Measurements from ENCODE around the gene RBMXL2. TPM values are rescaled to one million over a fixed set of nuclear protein-coding genes. Genes with fewer than 3 reads are reported as not detected.

RBMXL2 gene
- total RNA-seq: not detected

- H3K9me3 ChIP-seq (ENCODE audit: low read depth, low read length): no peaks in the 10 kb centered on the region
- no peak within 1 kb of the TSS for H3K4me3 ChIP-seq (ENCODE audit: low read length)
- peaks cover 7% of the 10 kb centered on the region for H3K27me3 ChIP-seq (ENCODE audit: insufficient read depth, low read length)
- no peaks in the 10 kb centered on the region for H3K4me1 ChIP-seq (ENCODE audit: insufficient read depth, low read length)
Observed at GRCh38 chr11:7088921-7089320, at the start of gene RBMXL2. RBMXL2 (plus strand) TSS chr11:7088998; CDS start chr11:7089121, 123 bp downstream.

GRCh38 chr11:7046474-7047175 is 42.2 kb upstream of the RBMXL2 start:
- Histone ChIP-seq H3K9me3 (ENCODE audit: low read depth, low read length) (no peaks in the 10 kb centered on the region), H3K27me3 (ENCODE audit: insufficient read depth, low read length) (no peaks in the 10 kb centered on the region), H3K4me3 (ENCODE audit: low read length) (no peak overlapping the region)

GRCh38 chr11:7050191-7050590 is 38.6 kb upstream of the RBMXL2 start:
- Histone ChIP-seq H3K9me3 (ENCODE audit: low read depth, low read length) (no peaks in the 10 kb centered on the region), H3K4me1 (ENCODE audit: insufficient read depth, low read length) (no peaks in the 10 kb centered on the region), H3K27me3 (ENCODE audit: insufficient read depth, low read length) (no peaks in the 10 kb centered on the region), H3K4me3 (ENCODE audit: low read length) (no peak overlapping the region)

More at GRCh38 chr11:7046474-7047175, 42.2 kb upstream of the RBMXL2 start:
- no peaks in the 10 kb centered on the region for H3K4me1 ChIP-seq (ENCODE audit: insufficient read depth, low read length)

DNA sequence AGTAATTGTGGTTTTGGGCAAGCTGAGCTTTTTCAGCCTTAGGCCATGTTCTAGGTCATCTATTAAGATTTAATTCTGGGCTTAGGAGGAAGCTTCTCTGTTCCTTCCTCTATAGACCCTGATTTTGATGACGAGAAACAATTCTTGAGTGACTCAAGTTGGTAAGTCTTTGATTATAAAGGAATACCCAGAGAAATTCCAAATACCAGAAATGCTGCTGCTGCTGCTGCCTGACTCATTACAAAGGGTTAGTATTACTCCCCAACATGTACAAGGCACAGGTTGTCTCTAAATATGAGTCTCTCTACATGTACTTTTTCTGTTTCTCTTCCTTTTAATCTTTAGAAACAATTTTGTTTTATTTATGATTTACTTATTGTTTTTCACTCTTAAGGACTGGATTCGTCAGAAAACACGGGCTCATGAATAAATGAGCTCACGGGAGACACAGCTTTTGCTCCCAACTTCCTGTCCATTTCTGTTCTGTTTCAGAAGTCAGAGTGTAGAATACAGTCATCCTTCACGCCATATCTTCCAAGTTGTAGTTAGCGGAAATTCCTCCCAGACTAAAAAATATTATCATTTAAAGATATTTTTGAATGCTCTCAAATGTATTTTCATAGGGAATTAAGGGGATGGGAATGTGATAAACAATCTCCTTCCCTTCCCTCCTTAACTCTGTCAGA is 31.8 kb upstream of the RBMXL2 start:
- Histone ChIP-seq H3K9me3 (ENCODE audit: low read depth, low read length) (no peaks in the 10 kb centered on the region), H3K27me3 (ENCODE audit: insufficient read depth, low read length) (no peaks in the 10 kb centered on the region), H3K4me1 (ENCODE audit: insufficient read depth, low read length) (no peaks in the 10 kb centered on the region), H3K4me3 (ENCODE audit: low read length) (no peak overlapping the region)

GRCh38 chr11:7057641-7058040 is 31.2 kb upstream of the RBMXL2 start:
- H3K9me3 ChIP-seq (ENCODE audit: low read depth, low read length): no peaks in the 10 kb centered on the region
- H3K4me1 ChIP-seq (ENCODE audit: insufficient read depth, low read length): no peaks in the 10 kb centered on the region
- no peak overlapping the region for H3K4me3 ChIP-seq (ENCODE audit: low read length)
- no peaks in the 10 kb centered on the region for H3K27me3 ChIP-seq (ENCODE audit: insufficient read depth, low read length)

GRCh38 chr11:7060868-7061267 is 27.9 kb upstream of the RBMXL2 start:
- Histone ChIP-seq H3K4me1 (ENCODE audit: insufficient read depth, low read length) (no peaks in the 10 kb centered on the region), H3K4me3 (ENCODE audit: low read length) (no peak overlapping the region), H3K27me3 (ENCODE audit: insufficient read depth, low read length) (no peaks in the 10 kb centered on the region)

GRCh38 chr11:7062534-7062933 is 26.3 kb upstream of the RBMXL2 start:
- no peaks in the 10 kb centered on the region for H3K4me1 ChIP-seq (ENCODE audit: insufficient read depth, low read length)
- H3K4me3 ChIP-seq (ENCODE audit: low read length): no peak overlapping the region
- no peaks in the 10 kb centered on the region for H3K27me3 ChIP-seq (ENCODE audit: insufficient read depth, low read length)
- no peaks in the 10 kb centered on the region for H3K9me3 ChIP-seq (ENCODE audit: low read depth, low read length)

More at GRCh38 chr11:7060868-7061267, 27.9 kb upstream of the RBMXL2 start:
- no peaks in the 10 kb centered on the region for H3K9me3 ChIP-seq (ENCODE audit: low read depth, low read length)

DNA sequence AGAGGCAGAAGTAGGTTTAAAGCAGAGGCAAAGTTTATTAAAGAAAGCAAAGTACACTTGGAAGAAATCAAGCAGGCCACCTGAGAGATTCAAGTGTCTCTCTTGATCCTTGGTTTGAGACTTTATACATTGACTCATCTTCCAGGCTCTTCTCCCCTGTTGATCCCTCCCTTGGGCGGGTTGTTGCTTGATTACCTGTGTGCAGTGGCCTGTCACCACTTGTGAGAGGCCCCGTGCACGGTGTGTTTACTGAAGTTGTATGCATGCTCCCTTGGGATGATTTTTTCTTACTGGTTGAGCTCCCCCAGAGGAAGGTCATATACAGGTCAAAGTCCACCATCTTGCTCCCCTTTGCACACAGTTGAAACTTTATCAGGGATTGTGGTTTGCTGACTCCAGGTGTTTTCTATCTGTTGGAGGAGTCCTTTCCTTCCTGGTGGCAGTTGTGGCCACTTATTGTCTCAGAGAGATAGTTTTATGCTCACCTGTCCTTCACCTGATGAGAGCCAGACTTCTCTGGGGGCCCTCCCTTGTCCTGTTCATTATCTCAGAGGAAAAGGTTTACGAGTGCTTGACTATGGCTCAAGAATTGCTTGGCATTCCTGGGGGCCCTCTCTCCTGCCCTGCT is 16.3 kb upstream of the RBMXL2 start:
- H3K9me3 ChIP-seq (ENCODE audit: low read depth, low read length): no peaks in the 10 kb centered on the region
- no peaks in the 10 kb centered on the region for H3K4me1 ChIP-seq (ENCODE audit: insufficient read depth, low read length)
- no peak overlapping the region for H3K4me3 ChIP-seq (ENCODE audit: low read length)
- H3K27me3 ChIP-seq (ENCODE audit: insufficient read depth, low read length): no peaks in the 10 kb centered on the region

- Histone ChIP-seq H3K4me3 (ENCODE audit: low read length) (no peak overlapping the region), H3K4me1 (ENCODE audit: insufficient read depth, low read length) (no peaks in the 10 kb centered on the region), H3K9me3 (ENCODE audit: low read depth, low read length) (no peaks in the 10 kb centered on the region), H3K27me3 (ENCODE audit: insufficient read depth, low read length) (no peaks in the 10 kb centered on the region)
Observed at GRCh38 chr11:7077101-7077500, 11.7 kb upstream of the RBMXL2 start.

DNA sequence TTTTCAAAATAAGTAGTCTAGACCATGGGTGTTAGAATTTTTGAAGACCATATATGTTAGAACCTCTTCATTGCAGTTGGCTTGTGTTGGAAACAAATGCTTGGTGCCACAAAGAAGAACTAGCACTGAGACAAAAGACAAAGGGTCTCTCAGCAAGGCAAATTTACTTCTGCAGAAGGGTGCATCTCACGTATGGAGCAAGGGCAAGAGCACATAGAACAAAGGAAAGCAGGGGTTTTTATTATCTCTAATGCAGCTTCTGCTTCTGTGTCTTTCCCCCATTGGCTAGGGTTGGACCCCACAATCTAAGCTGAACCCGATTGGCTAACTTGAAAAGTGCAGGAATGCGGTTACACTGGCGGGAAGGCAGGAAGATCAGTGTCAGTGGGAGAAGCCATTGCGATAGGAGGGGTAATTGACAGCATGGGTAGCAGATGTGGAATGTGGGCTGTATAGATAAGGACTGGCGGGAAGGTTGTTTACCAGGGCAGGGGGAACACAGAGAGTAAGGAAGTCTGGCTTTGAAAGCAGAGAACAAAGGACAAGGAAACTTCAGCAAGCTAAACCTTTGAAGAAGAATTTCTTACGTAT is 9.2 kb upstream of the RBMXL2 start:
- no peaks in the 10 kb centered on the region for H3K27me3 ChIP-seq (ENCODE audit: insufficient read depth, low read length)
- no peaks in the 10 kb centered on the region for H3K4me1 ChIP-seq (ENCODE audit: insufficient read depth, low read length)
- H3K4me3 ChIP-seq (ENCODE audit: low read length): no peak overlapping the region
- H3K9me3 ChIP-seq (ENCODE audit: low read depth, low read length): no peaks in the 10 kb centered on the region

GRCh38 chr11:7080900-7081299 is 7.9 kb upstream of the RBMXL2 start:
- Histone ChIP-seq H3K27me3 (ENCODE audit: insufficient read depth, low read length) (no peaks in the 10 kb centered on the region), H3K4me1 (ENCODE audit: insufficient read depth, low read length) (no peaks in the 10 kb centered on the region), H3K9me3 (ENCODE audit: low read depth, low read length) (no peaks in the 10 kb centered on the region), H3K4me3 (ENCODE audit: low read length) (no peak overlapping the region)

DNA sequence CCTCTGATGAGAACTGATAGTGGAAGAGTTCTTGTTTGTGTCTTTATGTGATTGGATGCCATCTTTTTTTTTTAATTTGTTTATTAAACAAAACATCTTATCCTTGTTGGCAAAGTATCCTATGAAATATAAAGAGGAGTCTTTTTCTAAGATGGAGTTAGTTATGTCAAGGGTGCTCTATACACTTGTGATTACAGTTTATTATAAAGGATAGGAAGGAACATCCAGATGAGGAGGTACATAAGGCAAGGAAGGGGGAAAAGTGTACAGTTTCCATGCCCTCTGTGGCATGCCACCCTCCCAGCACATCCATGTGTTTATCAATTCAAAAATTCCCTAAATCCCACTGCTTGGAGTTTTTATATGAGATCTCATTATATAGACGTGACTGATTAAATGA is 7.4 kb upstream of the RBMXL2 start:
- Histone ChIP-seq H3K4me1 (ENCODE audit: insufficient read depth, low read length) (no peaks in the 10 kb centered on the region), H3K4me3 (ENCODE audit: low read length) (no peak overlapping the region), H3K27me3 (ENCODE audit: insufficient read depth, low read length) (no peaks in the 10 kb centered on the region), H3K9me3 (ENCODE audit: low read depth, low read length) (no peaks in the 10 kb centered on the region)

DNA sequence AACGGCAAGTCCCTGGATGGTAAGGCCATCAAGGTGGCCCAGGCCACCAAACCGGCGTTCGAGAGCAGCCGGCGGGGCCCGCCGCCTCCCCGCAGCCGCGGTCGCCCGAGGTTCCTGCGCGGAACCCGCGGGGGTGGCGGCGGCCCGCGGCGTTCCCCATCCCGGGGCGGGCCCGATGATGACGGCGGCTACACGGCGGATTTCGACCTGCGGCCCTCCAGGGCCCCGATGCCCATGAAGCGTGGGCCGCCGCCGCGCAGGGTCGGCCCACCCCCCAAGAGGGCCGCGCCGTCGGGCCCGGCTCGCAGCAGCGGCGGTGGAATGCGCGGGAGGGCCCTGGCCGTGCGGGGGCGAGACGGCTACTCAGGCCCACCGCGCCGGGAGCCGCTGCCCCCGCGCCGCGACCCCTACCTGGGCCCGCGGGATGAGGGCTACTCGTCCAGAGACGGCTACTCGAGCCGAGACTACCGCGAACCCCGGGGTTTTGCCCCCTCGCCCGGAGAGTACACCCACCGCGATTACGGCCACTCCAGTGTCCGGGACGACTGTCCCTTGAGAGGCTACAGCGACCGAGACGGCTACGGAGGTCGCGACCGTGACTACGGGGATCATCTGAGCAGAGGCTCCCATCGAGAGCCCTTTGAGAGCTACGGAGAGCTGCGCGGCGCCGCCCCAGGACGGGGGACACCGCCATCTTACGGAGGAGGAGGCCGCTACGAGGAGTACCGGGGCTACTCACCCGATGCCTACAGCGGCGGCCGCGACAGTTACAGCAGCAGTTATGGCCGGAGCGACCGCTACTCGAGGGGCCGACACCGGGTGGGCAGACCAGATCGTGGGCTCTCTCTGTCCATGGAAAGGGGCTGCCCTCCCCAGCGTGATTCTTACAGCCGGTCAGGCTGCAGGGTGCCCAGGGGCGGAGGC is 792 bp downstream of the RBMXL2 start:
- no peaks in the 10 kb centered on the region for H3K4me1 ChIP-seq (ENCODE audit: insufficient read depth, low read length)
- H3K4me3 ChIP-seq (ENCODE audit: low read length): no peak overlapping the region
- peaks cover 7% of the 10 kb centered on the region for H3K27me3 ChIP-seq (ENCODE audit: insufficient read depth, low read length)
- H3K9me3 ChIP-seq (ENCODE audit: low read depth, low read length): no peaks in the 10 kb centered on the region

DNA sequence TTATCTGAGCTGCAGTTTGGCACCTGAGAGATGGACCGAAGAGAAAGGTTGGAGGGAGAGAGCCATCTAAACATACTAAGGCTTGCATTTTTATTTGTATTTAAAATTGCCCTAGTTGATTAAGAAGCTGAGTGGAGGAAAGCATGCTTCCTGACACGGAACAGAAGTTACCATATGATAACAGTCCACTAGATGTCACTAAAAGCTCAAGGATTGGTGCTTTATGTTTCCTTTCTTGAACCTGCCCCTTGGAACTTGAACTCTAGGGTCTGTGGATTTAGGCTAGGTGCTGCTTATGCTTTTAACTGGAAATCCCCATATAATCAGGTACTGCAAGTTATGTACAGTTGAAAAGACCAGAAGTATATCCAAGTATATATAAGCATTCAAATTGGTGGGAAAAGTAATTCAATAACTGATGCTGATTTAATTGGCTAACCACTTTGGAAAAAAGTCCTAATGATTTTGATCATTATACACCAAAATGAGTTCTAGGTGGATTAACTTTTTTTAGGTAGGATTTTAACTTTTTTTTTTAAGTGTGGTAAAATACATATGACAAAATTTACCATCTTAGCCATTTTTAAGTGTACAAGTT is 9.5 kb downstream of the RBMXL2 start:
- peaks cover 2% of the 10 kb centered on the region for H3K27me3 ChIP-seq (ENCODE audit: insufficient read depth, low read length)
- H3K4me3 ChIP-seq (ENCODE audit: low read length): no peak overlapping the region
- H3K4me1 ChIP-seq (ENCODE audit: insufficient read depth, low read length): no peaks in the 10 kb centered on the region
- H3K9me3 ChIP-seq (ENCODE audit: low read depth, low read length): no peaks in the 10 kb centered on the region
